Fibroblast of the aortic adventitia (primary cell): ENCODE measurements around the gene SLC37A4. TPM values are rescaled to one million over a fixed set of nuclear protein-coding genes. Genes with fewer than 3 reads are reported as not detected.
"Not testable (repeated sequence)": the region's sequence is repeated elsewhere in the genome, so short reads cannot be mapped to it uniquely, and the experiment has no call there.

Experiments used
- DNase-seq: peaks from one replicate; pipeline ENCODE4 v3.0.0-alpha.2; 2010; ENCODE audit warnings: low read depth
- H3K4me3 ChIP-seq: 2 replicates; pipeline ENCODE4 v1.5.1; 2011; ENCODE audit warnings: low read depth, mild to moderate bottlenecking, control low read depth, low read length, moderate library complexity
- total RNA-seq: library from RNA; depleted of rRNA; stranded (reverse); fragments of >200 nt; gene quantifications from 2 replicates; pipeline ENCODE4 v1.2.3, GENCODE V29; 2012; ENCODE audit warnings: low replicate concordance
- TF ChIP-seq, protein P1 (sequence below): IDR thresholded peaks from 2 replicates; pipeline ENCODE4 v1.5.1; 2011; ENCODE audit warnings: mild to moderate bottlenecking, low read length, control low read depth, inconsistent platforms; ENCODE audit not compliant: insufficient read depth

The SLC37A4 gene
- total RNA-seq, 1 donor, result 15.5 TPM

DNA sequence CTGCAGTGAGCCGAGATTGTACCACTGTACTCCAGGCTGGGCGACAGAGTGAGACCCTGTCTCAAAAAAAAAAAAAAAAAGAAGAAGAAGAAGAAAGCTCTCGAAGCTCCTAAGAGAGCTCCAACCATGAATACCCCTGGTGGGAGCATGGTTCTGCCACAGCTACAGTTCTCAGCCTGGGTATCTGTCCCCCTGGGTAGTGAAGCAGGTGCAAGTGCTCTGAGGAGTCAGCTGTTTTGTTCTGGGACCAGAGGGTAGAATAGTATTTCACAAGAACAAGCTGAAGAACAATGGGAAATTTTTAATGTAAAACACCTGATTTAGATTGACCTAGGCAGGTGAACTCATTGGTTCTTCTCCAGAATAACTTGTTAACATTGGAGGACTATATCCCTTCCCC lies 30.6 kb upstream of the SLC37A4 start:
- DNase-seq, result no peak
- TF ChIP-seq, protein P1, sequence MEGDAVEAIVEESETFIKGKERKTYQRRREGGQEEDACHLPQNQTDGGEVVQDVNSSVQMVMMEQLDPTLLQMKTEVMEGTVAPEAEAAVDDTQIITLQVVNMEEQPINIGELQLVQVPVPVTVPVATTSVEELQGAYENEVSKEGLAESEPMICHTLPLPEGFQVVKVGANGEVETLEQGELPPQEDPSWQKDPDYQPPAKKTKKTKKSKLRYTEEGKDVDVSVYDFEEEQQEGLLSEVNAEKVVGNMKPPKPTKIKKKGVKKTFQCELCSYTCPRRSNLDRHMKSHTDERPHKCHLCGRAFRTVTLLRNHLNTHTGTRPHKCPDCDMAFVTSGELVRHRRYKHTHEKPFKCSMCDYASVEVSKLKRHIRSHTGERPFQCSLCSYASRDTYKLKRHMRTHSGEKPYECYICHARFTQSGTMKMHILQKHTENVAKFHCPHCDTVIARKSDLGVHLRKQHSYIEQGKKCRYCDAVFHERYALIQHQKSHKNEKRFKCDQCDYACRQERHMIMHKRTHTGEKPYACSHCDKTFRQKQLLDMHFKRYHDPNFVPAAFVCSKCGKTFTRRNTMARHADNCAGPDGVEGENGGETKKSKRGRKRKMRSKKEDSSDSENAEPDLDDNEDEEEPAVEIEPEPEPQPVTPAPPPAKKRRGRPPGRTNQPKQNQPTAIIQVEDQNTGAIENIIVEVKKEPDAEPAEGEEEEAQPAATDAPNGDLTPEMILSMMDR, result no peak

DNA sequence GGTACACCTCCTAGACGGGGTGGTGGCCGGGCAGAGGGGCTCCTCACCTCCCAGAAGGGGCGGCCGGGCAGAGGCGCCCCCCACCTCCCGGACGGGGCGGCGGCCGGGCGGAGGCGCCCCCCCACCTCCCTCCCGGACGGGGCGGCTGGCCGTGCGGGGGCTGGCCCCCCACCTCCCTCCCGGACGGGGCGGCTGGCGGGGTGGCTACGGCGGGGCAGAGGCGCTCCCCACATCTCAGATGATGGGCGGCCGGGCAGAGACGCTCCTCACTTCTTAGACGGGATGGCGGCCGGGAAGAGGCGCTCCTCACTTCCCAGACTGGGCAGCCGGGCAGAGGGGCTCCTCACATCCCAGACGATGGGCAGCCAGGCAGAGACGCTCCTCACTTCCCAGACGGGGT lies 28.5 kb upstream of the SLC37A4 start:
- not testable (repeated sequence) for DNase-seq, H3K4me3 ChIP-seq

More for the DNA sequence above, 30.6 kb upstream of the SLC37A4 start:
- no peak overlapping the region for H3K4me3 ChIP-seq

DNA sequence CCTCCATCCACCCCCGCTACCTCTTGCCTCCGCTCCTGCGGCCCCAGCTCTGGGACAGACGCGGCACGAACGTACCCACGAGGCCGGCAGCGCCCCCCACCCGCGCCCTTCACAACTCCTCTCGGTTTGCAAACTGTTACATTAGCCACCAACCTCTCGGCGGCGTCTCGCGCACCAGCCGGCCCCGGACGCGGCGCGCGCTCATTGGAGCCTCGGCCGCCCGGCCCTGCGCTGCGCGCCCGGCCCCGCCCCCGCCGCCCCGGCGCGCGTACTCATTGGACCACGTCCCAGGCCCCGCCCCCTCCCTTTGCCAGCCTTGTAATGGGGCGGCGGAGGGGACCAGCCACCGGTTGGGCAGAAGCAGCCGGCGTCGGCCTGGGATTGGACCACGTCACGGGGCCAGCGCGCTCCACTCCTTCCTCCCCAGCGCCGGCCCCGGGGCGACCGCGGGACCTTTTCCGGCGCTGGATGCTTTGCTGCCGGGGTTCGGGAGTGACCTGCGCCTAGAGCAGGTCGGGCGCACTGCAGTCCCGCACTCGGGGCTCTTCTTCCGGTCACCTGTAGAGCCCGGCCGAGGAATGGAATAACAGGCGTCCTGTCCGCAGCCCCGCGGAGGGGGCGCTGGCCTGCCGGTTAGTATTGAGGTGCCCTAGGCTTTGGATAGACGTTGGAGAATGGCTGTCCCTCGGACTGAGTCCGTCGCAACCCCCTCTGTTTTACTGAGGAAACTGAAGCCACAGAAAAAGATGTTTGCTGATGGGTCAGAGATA lies 26.5 kb upstream of the SLC37A4 start, which contains the start of gene HYOU1:
Gene HYOU1 (minus strand): TSS at position 206 of the 770 bp plus-strand sequence. CDS start 1,045 bp downstream, outside the sequence.
- peak; percentile 92 for DNase-seq
- TF ChIP-seq, protein P1, result peak; percentile 47
- peak within 1 kb of the TSS; percentile 85 for H3K4me3 ChIP-seq

DNA sequence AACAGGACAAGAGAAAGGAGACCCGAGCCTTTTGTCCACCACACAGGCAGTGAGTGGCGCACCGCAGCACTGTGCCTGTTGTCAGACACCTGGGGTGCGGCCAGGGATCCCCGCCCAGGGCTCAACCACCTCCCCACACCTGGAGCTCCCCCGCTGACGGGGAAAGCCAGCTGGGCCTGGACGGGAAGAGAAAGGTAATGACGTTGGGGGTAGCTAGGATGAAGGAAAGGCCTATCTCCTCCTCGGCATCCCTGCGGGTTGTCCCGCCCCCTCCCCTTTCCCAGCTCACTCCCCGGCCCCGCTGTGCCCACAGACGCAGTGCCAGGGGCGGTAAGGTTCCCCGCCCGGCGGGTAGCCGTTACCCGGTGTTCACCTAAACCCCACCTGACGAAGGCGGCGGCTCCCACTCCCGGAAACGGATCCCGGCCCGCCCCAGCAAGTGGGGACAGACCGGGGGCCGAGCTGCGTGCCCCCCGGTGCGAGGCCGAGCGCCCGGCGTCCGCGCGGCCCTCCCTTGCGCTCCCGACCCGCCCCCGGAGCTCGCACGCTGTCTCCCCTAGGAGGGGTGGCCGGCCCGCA lies 25.8 kb upstream of the SLC37A4 start:
- TF ChIP-seq, protein P1, result no peak
- DNase-seq, result no peak
- peak overlapping the region; percentile 85 for H3K4me3 ChIP-seq

DNA sequence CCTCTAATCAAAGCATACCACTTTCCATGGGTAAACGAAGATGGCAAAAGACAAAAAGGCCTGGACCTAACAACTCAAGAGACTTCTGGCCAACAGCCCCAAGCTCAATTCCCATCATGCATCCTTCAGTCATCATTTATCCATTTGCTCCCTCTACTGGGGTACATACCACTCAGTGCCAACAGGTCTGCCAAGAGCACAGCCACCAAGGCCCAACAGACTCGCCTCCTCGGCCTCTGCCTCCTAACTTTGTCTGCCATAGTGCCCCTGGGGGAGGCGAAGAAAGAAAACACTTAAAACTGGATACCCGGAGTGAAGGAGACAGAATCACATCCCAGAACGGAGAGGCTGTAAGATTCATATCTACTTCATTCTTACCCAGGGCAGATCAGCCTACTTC lies 25.2 kb upstream of the SLC37A4 start:
- H3K4me3 ChIP-seq, result peak overlapping the region; percentile 85
- DNase-seq, result peak; percentile 35
- TF ChIP-seq, protein P1, result peak; percentile 14

DNA sequence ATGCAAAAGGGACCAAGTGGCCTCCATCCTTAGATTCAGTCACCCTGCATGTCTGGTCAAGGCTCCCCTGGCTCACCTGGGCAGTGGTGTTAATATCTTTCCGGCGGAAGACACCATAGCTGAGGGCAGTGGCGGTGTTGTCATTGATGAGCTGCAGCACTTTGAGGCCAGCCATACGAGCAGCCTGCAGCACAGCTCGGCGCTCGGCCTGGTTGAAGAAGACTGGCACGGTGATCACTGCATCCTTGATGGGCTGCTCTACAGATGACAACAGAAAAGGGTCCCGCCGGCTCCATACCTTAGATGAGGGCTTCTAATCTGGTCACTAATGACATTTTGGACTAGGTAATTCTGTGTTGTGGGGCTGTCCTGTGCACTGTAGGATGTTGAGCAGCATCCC lies 23.7 kb upstream of the SLC37A4 start:
- H3K4me3 ChIP-seq, result no peak overlapping the region
- TF ChIP-seq, protein P1, result no peak
- no peak for DNase-seq

DNA sequence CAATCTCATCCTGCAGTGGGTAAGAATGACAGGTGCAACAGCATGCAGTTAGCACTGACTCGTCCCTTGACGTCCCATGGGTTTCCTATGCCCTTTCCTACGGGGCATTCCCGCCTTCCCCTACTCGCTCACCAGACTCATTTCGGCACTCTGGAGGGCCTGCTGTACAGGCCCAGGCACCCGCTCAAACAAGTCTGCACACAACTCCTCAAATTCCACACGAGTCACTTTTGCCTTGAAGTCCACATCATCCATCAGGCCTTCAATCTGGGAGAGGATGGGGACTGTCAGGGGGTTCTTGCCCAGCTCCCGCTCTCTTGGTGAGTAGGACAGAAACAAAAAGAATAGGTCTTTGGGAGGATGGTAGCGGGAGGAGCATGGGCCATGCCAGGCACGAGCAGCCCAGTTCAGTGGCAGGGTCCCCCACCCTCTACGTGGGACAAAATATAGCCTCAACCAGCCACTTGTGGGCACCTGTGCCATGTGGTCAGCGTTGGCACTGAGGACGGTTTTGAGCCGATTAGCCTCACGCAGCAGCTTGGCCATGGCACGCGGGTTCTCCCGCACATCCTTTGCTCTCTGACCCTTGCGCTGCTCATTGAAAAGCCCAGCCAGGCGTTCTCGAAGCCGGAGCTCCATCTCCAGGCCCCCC lies 21.6 kb upstream of the SLC37A4 start:
- no peak overlapping the region for H3K4me3 ChIP-seq
- DNase-seq, result no peak
- TF ChIP-seq, protein P1, result no peak
